Stomach smooth muscle (tissue), 2 donors: ENCODE measurements around the gene GPR157.

Source experiments
- H3K27ac ChIP-seq: one replicate; pipeline ENCODE4 v1.7.0; 2013; ENCODE audit warnings: mild to moderate bottlenecking, low read length, inconsistent platforms
- H3K27me3 ChIP-seq, 2 donors: one replicate each; pipeline ENCODE4 v1.7.0; 2013; ENCODE audit warnings: low read length in 2 of 2; ENCODE audit not compliant: insufficient read depth in 2 of 2, control insufficient read depth in 1 of 2
- H3K36me3 ChIP-seq, 2 donors: one replicate each; pipeline ENCODE4 v1.7.0; 2013; ENCODE audit warnings: low read length in 2 of 2; ENCODE audit not compliant: control insufficient read depth in 2 of 2, insufficient read depth in 2 of 2
- H3K4me1 ChIP-seq: one replicate; pipeline ENCODE4 v1.7.0; 2013; ENCODE audit warnings: low read length; ENCODE audit not compliant: control insufficient read depth, insufficient read depth
- H3K4me3 ChIP-seq, 2 donors: one replicate each; pipeline ENCODE4 v1.7.0; 2013; ENCODE audit warnings: low read length in 2 of 2
- H3K9ac ChIP-seq, 2 donors: one replicate each; pipeline ENCODE4 v1.7.0; 2013; ENCODE audit warnings: low read length in 2 of 2, mild to moderate bottlenecking in 1 of 2
- H3K9me3 ChIP-seq, 2 donors: one replicate each; pipeline ENCODE4 v1.7.0; 2013; ENCODE audit warnings: low read length in 2 of 2; ENCODE audit not compliant: control insufficient read depth in 2 of 2
- donor health status: healthy.
- donor health status: Pancreatic carcinoma.

GPR157 gene

GRCh38 chr1:9073143-9073542, 55.8 kb downstream of the GPR157 start:
- Histone ChIP-seq H3K27ac (no peak overlapping the region), H3K36me3 (no peaks in the 10 kb centered on the region), H3K9ac (no peak overlapping the region), H3K4me3 (no peak overlapping the region), H3K9me3 (no peaks in the 10 kb centered on the region), H3K4me1 (peaks cover 22% of the 10 kb centered on the region), H3K27me3 (no peaks in the 10 kb centered on the region)

- Histone ChIP-seq H3K36me3 (no peaks in the 10 kb centered on the region), H3K27ac (no peak overlapping the region), H3K27me3 (no peaks in the 10 kb centered on the region), H3K9ac (no peak overlapping the region), H3K4me1 (peaks cover 28% of the 10 kb centered on the region), H3K9me3 (no peaks in the 10 kb centered on the region), H3K4me3 (no peak overlapping the region)
Observed at GRCh38 chr1:9071554-9072235, 57.2 kb downstream of the GPR157 start.

GRCh38 chr1:9070486-9070885, 58.4 kb downstream of the GPR157 start:
- no peaks in the 10 kb centered on the region for H3K9me3 ChIP-seq
- no peaks in the 10 kb centered on the region for H3K36me3 ChIP-seq
- H3K4me1 ChIP-seq, result peaks cover 31% of the 10 kb centered on the region
- no peaks in the 10 kb centered on the region for H3K27me3 ChIP-seq
- H3K9ac ChIP-seq, result peak overlapping the region in 1 of 2 donors; percentile 13
- H3K27ac ChIP-seq, result peak overlapping the region; percentile 87
- H3K4me3 ChIP-seq, result no peak overlapping the region

GRCh38 chr1:9069326-9070100, 59.4 kb downstream of the GPR157 start, which contains the start of gene SLC2A5:
SLC2A5 (minus strand) TSS chr1:9069635; CDS start chr1:9069536, 99 bp downstream.
- Histone ChIP-seq H3K9me3 (no peaks in the 10 kb centered on the region), H3K36me3 (no peaks in the 10 kb centered on the region), H3K4me1 (peaks cover 40% of the 10 kb centered on the region), H3K27ac (peak within 1 kb of the TSS; percentile 87), H3K4me3 (peak within 1 kb of the TSS; percentile 61 to 64), H3K9ac (peak within 1 kb of the TSS; percentile 50 to 60), H3K27me3 (no peaks in the 10 kb centered on the region)

GRCh38 chr1:9068981-9069325, 59.9 kb downstream of the GPR157 start:
- no peaks in the 10 kb centered on the region for H3K9me3 ChIP-seq
- H3K27me3 ChIP-seq, result no peaks in the 10 kb centered on the region
- H3K4me3 ChIP-seq, result peak overlapping the region; percentile 61 to 64
- H3K36me3 ChIP-seq, result no peaks in the 10 kb centered on the region
- H3K9ac ChIP-seq, result peak overlapping the region; percentile 50 to 60
- H3K27ac ChIP-seq, result peak overlapping the region; percentile 87
- peaks cover 44% of the 10 kb centered on the region for H3K4me1 ChIP-seq

- H3K9ac ChIP-seq, result no peak overlapping the region
- no peaks in the 10 kb centered on the region for H3K27me3 ChIP-seq
- peaks cover 48% of the 10 kb centered on the region for H3K4me1 ChIP-seq
- H3K9me3 ChIP-seq, result no peaks in the 10 kb centered on the region
- H3K27ac ChIP-seq, result no peak overlapping the region
- H3K36me3 ChIP-seq, result no peaks in the 10 kb centered on the region
- H3K4me3 ChIP-seq, result no peak overlapping the region
Observed at GRCh38 chr1:9066945-9067807, 61.7 kb downstream of the GPR157 start.

- Histone ChIP-seq H3K9ac (peak overlapping the region in 1 of 2 donors; percentile 36), H3K36me3 (no peaks in the 10 kb centered on the region), H3K9me3 (no peaks in the 10 kb centered on the region), H3K27ac (peak overlapping the region; percentile 64), H3K27me3 (no peaks in the 10 kb centered on the region), H3K4me1 (peaks cover 47% of the 10 kb centered on the region), H3K4me3 (no peak overlapping the region)
Observed at GRCh38 chr1:9065213-9065751, 63.6 kb downstream of the GPR157 start.

GRCh38 chr1:9062846-9063245, 66.1 kb downstream of the GPR157 start:
- Histone ChIP-seq H3K9ac (no peak overlapping the region), H3K4me3 (no peak overlapping the region), H3K9me3 (no peaks in the 10 kb centered on the region), H3K27ac (no peak overlapping the region), H3K4me1 (peaks cover 33% of the 10 kb centered on the region), H3K27me3 (no peaks in the 10 kb centered on the region), H3K36me3 (no peaks in the 10 kb centered on the region)

- no peaks in the 10 kb centered on the region for H3K9me3 ChIP-seq
- no peak overlapping the region for H3K27ac ChIP-seq
- H3K4me3 ChIP-seq, result no peak overlapping the region
- peaks cover 30% of the 10 kb centered on the region for H3K4me1 ChIP-seq
- H3K27me3 ChIP-seq, result no peaks in the 10 kb centered on the region
- H3K36me3 ChIP-seq, result no peaks in the 10 kb centered on the region
- no peak overlapping the region for H3K9ac ChIP-seq
Observed at GRCh38 chr1:9062021-9062471, 66.9 kb downstream of the GPR157 start.

- Histone ChIP-seq H3K27me3 (no peaks in the 10 kb centered on the region), H3K4me1 (peaks cover 28% of the 10 kb centered on the region), H3K27ac (no peak overlapping the region), H3K4me3 (no peak overlapping the region), H3K36me3 (no peaks in the 10 kb centered on the region), H3K9ac (no peak overlapping the region), H3K9me3 (no peaks in the 10 kb centered on the region)
Observed at GRCh38 chr1:9061252-9061960, 67.5 kb downstream of the GPR157 start.
